OCI-LY1 (cell line): Measurements from ENCODE around the gene STAG2.

ENCODE experiments used
- H2AFZ ChIP-seq: fragments of 200-600 bp; sonication (generic), shearing (Covaris generic); 2 replicates; pipeline ENCODE4 v1.6.0; 2014; ENCODE audit warnings: antibody characterized with exemption, mild to moderate bottlenecking, low read length
- H3F3A ChIP-seq: fragments of 200-600 bp; sonication (generic), shearing (Covaris generic); 2 replicates; pipeline ENCODE4 v1.6.0; 2014; ENCODE audit warnings: mild to moderate bottlenecking, antibody characterized with exemption, low read length, moderate library complexity; ENCODE audit not compliant: insufficient read depth
- H3K27ac ChIP-seq: fragments of 200-600 bp; sonication (generic); 2 replicates; pipeline ENCODE4 v1.5.1; 2014; ENCODE audit warnings: low read length, mixed run types, mild to moderate bottlenecking, low read depth; ENCODE audit not compliant: poor library complexity, severe bottlenecking
- H3K27me3 ChIP-seq: fragments of 200-600 bp; sonication (generic); 2 replicates; pipeline ENCODE4 v1.6.0; 2014; ENCODE audit warnings: antibody characterized with exemption, mild to moderate bottlenecking, low read length, moderate library complexity; ENCODE audit not compliant: insufficient read depth
- H3K36me3 ChIP-seq: fragments of 200-600 bp; sonication (generic); 2 replicates; pipeline ENCODE4 v1.6.1; 2014; ENCODE audit warnings: mild to moderate bottlenecking, antibody characterized with exemption, low read length, moderate library complexity, mixed read lengths; ENCODE audit not compliant: insufficient read depth
- H3K4me1 ChIP-seq: fragments of 200-600 bp; sonication (generic); 2 replicates; pipeline ENCODE4 v1.5.1; 2014; ENCODE audit warnings: mild to moderate bottlenecking, low read length, moderate library complexity; ENCODE audit not compliant: insufficient read depth, severe bottlenecking
- H3K4me2 ChIP-seq: fragments of 200-600 bp; sonication (generic), shearing (Covaris generic); 2 replicates; pipeline ENCODE4 v1.6.1; 2014; ENCODE audit warnings: low read length
- H3K4me3 ChIP-seq: fragments of 200-600 bp; sonication (generic); 2 replicates; pipeline ENCODE4 v1.5.1; 2014; ENCODE audit warnings: low read length, low read depth, mild to moderate bottlenecking, mixed read lengths; ENCODE audit not compliant: poor library complexity, severe bottlenecking
- H3K79me2 ChIP-seq: fragments of 200-600 bp; shearing (Covaris generic); 2 replicates; pipeline ENCODE4 v1.6.1; 2016; ENCODE audit warnings: mixed run types, low read length, mixed read lengths; ENCODE audit not compliant: insufficient read depth
- H3K9ac ChIP-seq: fragments of 200-600 bp; sonication (generic), shearing (Covaris generic); 2 replicates; pipeline ENCODE4 v1.6.1; 2014; ENCODE audit warnings: mild to moderate bottlenecking, low read length, mixed read lengths
- H3K9me2 ChIP-seq: fragments of 200-600 bp; sonication (generic), shearing (Covaris generic); 2 replicates; pipeline ENCODE4 v1.6.1; 2014; ENCODE audit warnings: low read depth, mild to moderate bottlenecking, low read length, mixed read lengths
- H3K9me3 ChIP-seq: fragments of 200-600 bp; shearing (Covaris generic); 2 replicates; pipeline ENCODE4 v1.6.1; 2014; ENCODE audit warnings: low read length, mixed read lengths
- H4K20me1 ChIP-seq: fragments of 200-600 bp; sonication (generic), shearing (Covaris generic); 2 replicates; pipeline ENCODE4 v1.6.0; 2016; ENCODE audit warnings: mild to moderate bottlenecking, low read length; ENCODE audit not compliant: insufficient read depth
- CTCF ChIP-seq: fragments of 200-600 bp; sonication (generic), shearing (Covaris generic); IDR thresholded peaks from 2 replicates; pipeline ENCODE4 v1.5.1; 2017; ENCODE audit warnings: mild to moderate bottlenecking, antibody characterized with exemption, low read length, moderate library complexity, mixed read lengths
- EZH2 ChIP-seq: fragments of 200-600 bp; sonication (generic), shearing (Covaris generic); IDR thresholded peaks from 2 replicates; pipeline ENCODE4 v1.8.0; 2017; ENCODE audit warnings: borderline replicate concordance, mixed run types, mild to moderate bottlenecking, antibody characterized with exemption, low read length, moderate library complexity, mixed read lengths

The STAG2 gene

GRCh38 chrX:123983240-123983639 lies 21.7 kb downstream of the STAG2 start:
- Histone ChIP-seq H3K9me2 (no peaks in the 10 kb centered on the region), H3K27me3 (no peaks in the 10 kb centered on the region), H3K36me3 (no peaks in the 10 kb centered on the region), H2AFZ (no peak overlapping the region), H3K4me1 (peaks cover 54% of the 10 kb centered on the region), H3K9ac (no peak overlapping the region), H3K4me3 (no peak overlapping the region), H3F3A (no peaks in the 10 kb centered on the region), H3K9me3 (no peaks in the 10 kb centered on the region), H3K79me2 (peaks cover 96% of the 10 kb centered on the region), H3K27ac (peak overlapping the region; percentile 17), H4K20me1 (no peaks in the 10 kb centered on the region), H3K4me2 (0 out of 2 replicates have a peak overlapping the region, but pooled peaks have one; percentile 48)
- TF ChIP-seq CTCF (no peak), EZH2 (no peak)

- Histone ChIP-seq H3F3A (no peaks in the 10 kb centered on the region), H3K4me3 (no peak overlapping the region), H3K9ac (no peak overlapping the region), H2AFZ (no peak overlapping the region), H3K4me1 (peaks cover 24% of the 10 kb centered on the region), H3K36me3 (peaks cover 13% of the 10 kb centered on the region), H4K20me1 (no peaks in the 10 kb centered on the region), H3K27ac (no peak overlapping the region), H3K9me2 (no peaks in the 10 kb centered on the region), H3K9me3 (no peaks in the 10 kb centered on the region), H3K4me2 (no peak overlapping the region), H3K79me2 (peaks cover 96% of the 10 kb centered on the region), H3K27me3 (no peaks in the 10 kb centered on the region)
- TF ChIP-seq EZH2 (no peak), CTCF (no peak)
These were observed 24.9 kb downstream of the STAG2 start for GRCh38 chrX:123986377-123986776.

DNA sequence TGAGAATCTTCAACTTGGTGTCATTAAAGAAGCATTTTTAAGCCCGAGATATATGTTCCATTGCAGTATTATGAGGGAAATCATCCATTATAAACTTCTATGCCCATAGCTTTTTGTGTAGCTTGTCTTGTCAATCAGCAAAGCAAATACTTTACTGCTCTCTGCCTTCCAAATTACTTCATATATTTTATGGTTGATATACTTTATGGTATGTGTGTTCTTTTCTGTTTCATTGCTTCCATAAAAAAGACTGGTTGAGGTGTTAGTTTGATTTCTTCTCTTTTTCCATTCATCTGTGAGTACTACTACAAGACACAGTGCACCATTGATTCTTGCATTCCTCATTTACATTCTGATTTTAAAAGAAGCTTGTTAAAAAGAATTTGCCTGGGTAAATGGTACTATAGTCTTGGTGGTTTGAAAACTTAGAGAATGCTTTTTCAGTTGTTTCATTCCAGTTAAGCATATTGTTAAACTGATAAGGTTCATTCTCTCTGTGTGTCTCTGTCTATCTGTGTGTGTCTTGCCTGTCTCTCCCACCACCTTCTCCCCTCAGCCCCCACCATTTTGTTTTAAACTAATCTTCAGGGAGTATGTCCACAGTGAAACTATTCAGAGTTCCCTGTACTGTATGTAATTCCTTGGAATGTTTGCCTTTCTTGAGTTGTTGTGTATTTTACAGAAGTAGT lies 27.1 kb downstream of the STAG2 start:
- no peak overlapping the region for H3K9ac ChIP-seq
- H3K9me3 ChIP-seq: no peaks in the 10 kb centered on the region
- TF ChIP-seq CTCF: no peak
- no peak for TF ChIP-seq EZH2
- no peak overlapping the region for H3K27ac ChIP-seq
- no peaks in the 10 kb centered on the region for H4K20me1 ChIP-seq
- H3K4me1 ChIP-seq: peaks cover 2% of the 10 kb centered on the region
- H3K79me2 ChIP-seq: peaks cover 95% of the 10 kb centered on the region
- H3K4me3 ChIP-seq: no peak overlapping the region
- H3K4me2 ChIP-seq: no peak overlapping the region
- H3F3A ChIP-seq: no peaks in the 10 kb centered on the region
- no peak overlapping the region for H2AFZ ChIP-seq
- no peaks in the 10 kb centered on the region for H3K27me3 ChIP-seq
- H3K36me3 ChIP-seq: peaks cover 16% of the 10 kb centered on the region
- no peaks in the 10 kb centered on the region for H3K9me2 ChIP-seq
